Cardiac fibroblast (primary cell): ENCODE measurements around the gene ENOX2.
A peak's percentile ranks its signal among the peaks of the same experiment; 100 is the strongest.

Experiments used
- DNase-seq, 2 donors: peaks; one replicate each; pipeline versions ENCODE4 v3.0.0 to v3.0.0-alpha.2; 2010; ENCODE audit warnings: low read depth in 2 of 2
- H3K4me3 ChIP-seq, 2 donors: replicated peaks in 1 of 2; 1 replicate in 1 of 2; 2 replicates in 1 of 2; pipeline ENCODE4 v1.5.1; 2011; ENCODE audit warnings: low read depth in 2 of 2, low read length in 2 of 2, mild to moderate bottlenecking in 2 of 2, moderate library complexity in 1 of 2
- TF ChIP-seq, protein P1 (sequence below): IDR thresholded peaks from one replicate; pipeline ENCODE4 v1.5.1; 2011; ENCODE audit warnings: low read depth, mild to moderate bottlenecking, low read length, inconsistent platforms

Gene ENOX2

DNA sequence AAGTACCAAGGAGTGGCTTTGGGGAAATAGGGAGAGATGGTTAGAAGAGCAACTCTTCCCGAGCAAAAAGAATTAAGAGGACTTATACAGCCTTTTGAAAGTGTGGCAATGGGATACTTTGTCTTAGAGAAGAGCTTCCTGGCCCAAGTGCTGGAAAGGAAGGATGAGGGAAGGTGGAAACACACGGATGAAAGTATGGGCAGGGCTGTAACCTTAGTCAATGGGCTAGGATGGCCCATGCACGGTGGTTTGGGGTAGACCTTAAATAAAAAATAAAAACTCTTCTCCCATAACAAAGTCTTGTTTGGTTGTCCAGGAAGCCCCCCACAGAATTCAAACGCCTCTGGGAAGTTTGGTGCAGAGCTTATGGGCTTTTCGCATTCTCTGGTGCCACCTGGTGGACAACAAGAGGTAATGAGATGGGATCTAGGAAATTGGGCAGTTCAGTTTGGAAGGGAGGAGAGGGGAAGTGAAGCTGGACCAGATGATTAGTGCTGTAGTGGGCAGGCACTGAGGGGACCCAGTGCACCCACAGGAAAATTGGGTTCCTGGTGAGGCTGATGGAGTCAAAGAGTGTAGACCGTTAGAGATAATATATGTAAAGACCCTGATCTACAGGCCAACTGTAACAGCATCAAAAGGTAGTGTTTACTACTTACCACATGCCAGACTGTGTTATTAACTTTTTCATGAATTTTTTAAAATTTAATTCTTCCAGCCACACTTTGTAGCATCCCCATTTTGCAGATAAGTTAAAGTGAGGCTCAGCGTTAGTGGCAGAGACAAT is 13.8 kb upstream of the ENOX2 start:
- no peak overlapping the region for H3K4me3 ChIP-seq
- peak; percentile 63 to 64 for DNase-seq
- TF ChIP-seq, protein P1, sequence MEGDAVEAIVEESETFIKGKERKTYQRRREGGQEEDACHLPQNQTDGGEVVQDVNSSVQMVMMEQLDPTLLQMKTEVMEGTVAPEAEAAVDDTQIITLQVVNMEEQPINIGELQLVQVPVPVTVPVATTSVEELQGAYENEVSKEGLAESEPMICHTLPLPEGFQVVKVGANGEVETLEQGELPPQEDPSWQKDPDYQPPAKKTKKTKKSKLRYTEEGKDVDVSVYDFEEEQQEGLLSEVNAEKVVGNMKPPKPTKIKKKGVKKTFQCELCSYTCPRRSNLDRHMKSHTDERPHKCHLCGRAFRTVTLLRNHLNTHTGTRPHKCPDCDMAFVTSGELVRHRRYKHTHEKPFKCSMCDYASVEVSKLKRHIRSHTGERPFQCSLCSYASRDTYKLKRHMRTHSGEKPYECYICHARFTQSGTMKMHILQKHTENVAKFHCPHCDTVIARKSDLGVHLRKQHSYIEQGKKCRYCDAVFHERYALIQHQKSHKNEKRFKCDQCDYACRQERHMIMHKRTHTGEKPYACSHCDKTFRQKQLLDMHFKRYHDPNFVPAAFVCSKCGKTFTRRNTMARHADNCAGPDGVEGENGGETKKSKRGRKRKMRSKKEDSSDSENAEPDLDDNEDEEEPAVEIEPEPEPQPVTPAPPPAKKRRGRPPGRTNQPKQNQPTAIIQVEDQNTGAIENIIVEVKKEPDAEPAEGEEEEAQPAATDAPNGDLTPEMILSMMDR, result peak; percentile 55

DNA sequence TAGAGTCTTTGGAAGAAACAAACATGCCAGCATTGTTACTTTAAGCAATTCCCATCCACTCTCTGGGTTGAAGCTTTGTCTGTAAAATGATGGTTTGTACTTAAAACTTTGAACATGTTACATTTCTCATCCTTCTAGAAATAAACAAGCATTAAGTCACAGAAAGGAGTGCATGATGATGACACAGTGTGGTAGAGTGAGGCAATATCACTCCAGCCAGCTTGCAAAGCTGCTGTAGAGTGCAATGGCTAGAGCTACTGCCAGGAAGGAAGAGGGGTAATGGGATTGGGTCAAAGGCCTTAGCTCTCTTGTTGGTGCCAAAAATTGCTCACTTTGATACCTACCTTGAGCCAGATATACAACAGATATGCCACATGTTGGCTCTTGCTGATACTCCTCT is 12.3 kb upstream of the ENOX2 start:
- peak; percentile 32 to 38 for DNase-seq
- TF ChIP-seq, protein P1, result no peak
- no peak overlapping the region for H3K4me3 ChIP-seq

DNA sequence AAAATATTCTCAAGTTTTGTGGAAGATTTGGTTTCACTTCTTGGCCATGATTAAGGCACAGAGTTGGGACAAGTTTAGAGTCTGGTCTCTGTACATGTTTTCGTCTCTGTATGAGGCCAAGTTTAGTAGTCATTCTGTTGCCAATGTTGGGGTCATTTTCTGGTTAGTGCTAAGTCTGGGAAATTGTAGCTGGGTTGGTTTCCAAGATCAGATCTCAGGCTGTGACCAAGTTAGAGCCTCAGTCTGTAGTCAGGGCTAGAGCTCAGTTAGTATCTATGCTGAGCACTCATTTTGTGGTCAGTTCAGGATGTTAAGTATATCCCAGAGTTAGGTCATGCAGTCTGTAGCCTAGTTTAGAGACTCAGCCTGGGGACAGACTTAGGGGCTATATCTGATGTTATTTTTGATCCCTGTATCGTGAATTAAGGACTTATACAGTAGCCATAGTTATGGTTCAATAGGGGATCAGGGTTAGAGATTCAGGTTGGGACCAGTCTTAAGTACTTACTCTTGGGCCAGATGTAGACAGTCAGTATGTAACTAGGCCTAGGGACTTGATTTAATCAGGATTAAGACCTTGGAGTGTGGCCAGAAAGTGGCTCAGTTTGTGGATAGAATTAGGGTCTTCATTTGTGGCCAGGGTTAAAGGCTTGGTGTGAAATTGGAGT is 6.6 kb upstream of the ENOX2 start:
- H3K4me3 ChIP-seq, result no peak overlapping the region
- no peak for DNase-seq
- TF ChIP-seq, protein P1, result no peak

DNA sequence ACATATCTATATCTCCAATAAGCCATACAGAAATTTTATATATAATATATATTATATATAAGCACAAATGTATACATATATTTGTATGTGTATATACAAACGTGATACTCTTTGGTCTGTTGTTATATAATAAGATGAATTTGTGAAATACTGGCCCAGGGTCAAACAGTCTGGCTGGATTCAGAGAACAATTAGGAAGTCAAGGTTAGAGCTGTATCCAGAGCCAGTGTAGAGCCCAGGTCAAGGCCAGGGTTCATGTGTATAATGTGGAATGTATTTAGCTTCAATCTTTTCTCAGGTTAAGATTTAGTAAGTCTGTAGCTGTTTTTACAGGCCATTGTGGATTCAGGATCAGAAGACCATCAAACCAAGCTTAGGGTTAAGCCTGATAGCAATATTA is 3.8 kb upstream of the ENOX2 start:
- no peak overlapping the region for H3K4me3 ChIP-seq
- TF ChIP-seq, protein P1, result no peak
- DNase-seq, result no peak

DNA sequence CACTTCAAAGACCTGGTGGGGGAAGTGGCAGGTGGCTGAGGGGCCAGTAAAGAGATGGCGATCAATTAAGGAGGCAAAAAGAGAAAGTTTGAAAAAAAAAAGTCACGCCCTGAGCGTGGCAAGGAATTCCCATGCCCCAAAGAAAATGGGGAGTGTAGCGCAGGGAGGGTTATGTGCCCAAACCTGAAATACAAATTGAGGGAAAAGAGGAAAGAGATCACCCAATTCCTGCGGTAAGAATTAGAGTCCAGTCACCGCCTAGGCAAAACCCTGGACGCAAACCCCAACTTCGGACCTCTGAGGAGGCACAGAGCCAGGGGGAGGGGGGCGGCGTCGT is 595 bp downstream of the ENOX2 start:
- TF ChIP-seq, protein P1, result no peak
- peak overlapping the region; percentile 73 to 74 for H3K4me3 ChIP-seq
- no peak for DNase-seq

DNA sequence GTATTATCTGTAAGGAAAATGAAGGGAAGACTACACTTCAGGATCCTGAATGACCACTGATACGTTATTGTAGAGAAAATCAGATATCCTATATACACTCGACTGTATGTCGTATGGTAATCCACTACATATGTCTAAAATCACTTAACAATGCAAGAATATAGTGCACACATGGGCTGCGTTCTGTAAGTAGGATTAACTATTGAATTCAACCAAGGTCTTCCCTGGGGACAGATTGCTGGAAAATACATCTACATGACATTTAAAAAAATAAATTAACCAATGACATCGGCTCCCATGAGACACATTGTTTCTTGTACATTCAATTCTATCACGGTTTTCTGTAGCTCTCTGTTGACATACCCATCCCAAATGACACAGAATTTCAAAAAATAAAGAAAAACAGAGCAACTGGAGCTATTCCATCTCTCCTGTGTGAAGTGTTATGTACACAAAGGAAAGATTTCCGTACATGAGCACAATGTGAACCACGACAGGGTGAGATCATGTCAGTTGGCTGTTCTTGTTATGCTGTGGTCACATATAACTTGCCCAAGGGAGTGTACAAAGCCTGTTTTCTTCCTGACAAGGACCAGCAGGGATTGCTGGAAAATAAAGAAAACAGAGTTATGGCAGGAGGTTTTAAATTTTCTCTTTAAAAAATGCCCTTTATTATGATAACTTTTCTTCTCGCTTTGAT is 6.1 kb downstream of the ENOX2 start:
- TF ChIP-seq, protein P1, result no peak
- DNase-seq, result peak; percentile 47 to 75
- H3K4me3 ChIP-seq, result no peak overlapping the region
